ENCODE results near the gene HDHD2.

Gene HDHD2

GRCh38 chr18:47143899-47144485, 6.3 kb downstream of the HDHD2 start:
- TF ChIP-seq EZH2 (IDR thresholded peaks at IDR 0.05; ENCODE audit: borderline replicate concordance, low read depth, low read length, severe bottlenecking) (no peak), CTCF (IDR thresholded peaks at IDR 0.05; ENCODE audit: borderline replicate concordance, extremely low read depth, low read length, poor library complexity, severe bottlenecking) (no peak)
- ATAC-seq (ENCODE audit: insufficient read depth, low read depth) (no peak), DNase-seq (no peak)
- Histone ChIP-seq H3K9me3 (ENCODE audit: insufficient read depth, low read length, severe bottlenecking) (no peaks in the 10 kb centered on the region), H2AFZ (ENCODE audit: low read depth, low read length) (no peak overlapping the region), H3K27ac (ENCODE audit: low read length) (no peak overlapping the region), H3K4me1 (ENCODE audit: insufficient read depth, low read length) (peaks cover 8% of the 10 kb centered on the region), H3K4me3 (ENCODE audit: low read depth in 1 of 2, low read length in 2 of 2) (no peak overlapping the region), H3K79me2 (ENCODE audit: insufficient read depth, low read length) (peaks cover 92% of the 10 kb centered on the region), H3K36me3 (ENCODE audit: insufficient read depth, low read length) (no peaks in the 10 kb centered on the region), H3K9ac (ENCODE audit: low read depth, low read length) (no peak overlapping the region), H3K4me2 (ENCODE audit: insufficient read depth, low read length) (no peak overlapping the region), H3K27me3 (ENCODE audit: insufficient read depth, low read length, poor library complexity) (no peaks in the 10 kb centered on the region), H4K20me1 (ENCODE audit: insufficient read depth, low read length) (peaks cover 5% of the 10 kb centered on the region; the same call in 1 of the 2 replicates)

GRCh38 chr18:47143153-47143552, 7.1 kb downstream of the HDHD2 start:
- Histone ChIP-seq H3K79me2 (ENCODE audit: insufficient read depth, low read length) (peaks cover 91% of the 10 kb centered on the region), H3K9ac (ENCODE audit: low read depth, low read length) (no peak overlapping the region)

DNA sequence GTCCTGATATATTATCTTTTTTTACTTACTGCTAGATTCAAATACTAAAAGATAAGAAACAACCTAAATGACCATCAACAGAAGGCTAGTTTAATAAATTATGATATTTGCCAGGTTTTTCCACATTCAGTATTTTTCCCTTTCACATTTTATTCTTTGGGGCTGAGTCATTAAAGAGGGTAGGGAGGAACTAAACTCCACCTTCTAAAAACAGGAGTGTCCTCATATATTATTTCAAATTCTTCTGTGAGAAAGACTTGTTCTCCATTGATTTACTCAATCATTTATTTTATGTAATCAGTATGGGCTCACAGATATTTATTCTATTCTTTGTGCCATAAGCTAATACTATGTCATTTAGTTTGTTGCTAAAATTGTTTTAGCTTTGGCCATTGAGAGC, 9.0 kb downstream of the HDHD2 start:
- Histone ChIP-seq H3K27ac (ENCODE audit: low read length) (no peak overlapping the region), H3K4me2 (ENCODE audit: insufficient read depth, low read length) (no peak overlapping the region), H3K4me1 (ENCODE audit: insufficient read depth, low read length) (no peaks in the 10 kb centered on the region), H3K27me3 (ENCODE audit: insufficient read depth, low read length, poor library complexity) (no peaks in the 10 kb centered on the region), H3K9ac (ENCODE audit: low read depth, low read length) (no peak overlapping the region), H4K20me1 (ENCODE audit: insufficient read depth, low read length) (peaks cover 9% of the 10 kb centered on the region; the same call in 1 of the 2 replicates), H3K4me3 (ENCODE audit: low read depth in 1 of 2, low read length in 2 of 2) (no peak overlapping the region), H3K9me3 (ENCODE audit: insufficient read depth, low read length, severe bottlenecking) (no peaks in the 10 kb centered on the region), H3K79me2 (ENCODE audit: insufficient read depth, low read length) (peaks cover 73% of the 10 kb centered on the region), H2AFZ (ENCODE audit: low read depth, low read length) (no peak overlapping the region), H3K36me3 (ENCODE audit: insufficient read depth, low read length) (peaks cover 10% of the 10 kb centered on the region; the same call in 1 of the 2 replicates)
- no peak for DNase-seq
- ATAC-seq (ENCODE audit: insufficient read depth, low read depth): no peak
- no peak for TF ChIP-seq EZH2 (IDR thresholded peaks at IDR 0.05; ENCODE audit: borderline replicate concordance, low read depth, low read length, severe bottlenecking)
- TF ChIP-seq CTCF (IDR thresholded peaks at IDR 0.05; ENCODE audit: borderline replicate concordance, extremely low read depth, low read length, poor library complexity, severe bottlenecking): no peak

More at GRCh38 chr18:47143153-47143552, 7.1 kb downstream of the HDHD2 start:
- Histone ChIP-seq H3K27me3 (ENCODE audit: insufficient read depth, low read length, poor library complexity) (no peaks in the 10 kb centered on the region), H3K9me3 (ENCODE audit: insufficient read depth, low read length, severe bottlenecking) (no peaks in the 10 kb centered on the region), H3K4me2 (ENCODE audit: insufficient read depth, low read length) (no peak overlapping the region), H4K20me1 (ENCODE audit: insufficient read depth, low read length) (peaks cover 9% of the 10 kb centered on the region; the same call in 1 of the 2 replicates), H3K36me3 (ENCODE audit: insufficient read depth, low read length) (0 out of 2 replicates have a peak, but pooled peaks cover 2% of the 10 kb centered on the region), H3K4me3 (ENCODE audit: low read depth in 1 of 2, low read length in 2 of 2) (no peak overlapping the region), H2AFZ (ENCODE audit: low read depth, low read length) (no peak overlapping the region), H3K4me1 (ENCODE audit: insufficient read depth, low read length) (no peaks in the 10 kb centered on the region), H3K27ac (ENCODE audit: low read length) (no peak overlapping the region)
- DNase-seq (no peak), ATAC-seq (ENCODE audit: insufficient read depth, low read depth) (no peak)
- no peak for TF ChIP-seq CTCF (IDR thresholded peaks at IDR 0.05; ENCODE audit: borderline replicate concordance, extremely low read depth, low read length, poor library complexity, severe bottlenecking)
- no peak for TF ChIP-seq EZH2 (IDR thresholded peaks at IDR 0.05; ENCODE audit: borderline replicate concordance, low read depth, low read length, severe bottlenecking)

All from DND-41 (cell line).